Sigmoid colon (tissue), 7 donors: ENCODE data around the gene ATP11B. TPM values are rescaled to one million over a fixed set of nuclear protein-coding genes. Genes with fewer than 3 reads are reported as not detected.

ENCODE experiments used
- DNase-seq: peaks from one replicate; pipeline ENCODE4 v3.0.0-alpha.2; 2019
- H3K27ac ChIP-seq, 4 donors: fragments of 200-600 bp; sonication (generic); one replicate each; pipeline ENCODE4 v1.5.1; 2016 to 2019; ENCODE audit warnings: mild to moderate bottlenecking in 1 of 4
- H3K27me3 ChIP-seq, 3 donors: fragments of 200-600 bp; sonication (generic); one replicate each; pipeline ENCODE4 v1.5.1; 2019; ENCODE audit warnings: mild to moderate bottlenecking in 1 of 3
- H3K36me3 ChIP-seq, 4 donors: fragments of 200-600 bp; sonication (generic); one replicate each; pipeline ENCODE4 v1.5.1; 2016 to 2019
- H3K4me1 ChIP-seq, 4 donors: fragments of 200-600 bp; sonication (generic); one replicate each; pipeline ENCODE4 v1.5.1; 2017 to 2019
- H3K4me3 ChIP-seq, 4 donors: fragments of 200-600 bp; sonication (generic); one replicate each; pipeline ENCODE4 v1.5.1; 2017 to 2019; ENCODE audit warnings: mild to moderate bottlenecking in 2 of 4, moderate library complexity in 1 of 4
- H3K9me3 ChIP-seq, 4 donors: fragments of 200-600 bp in 3 of 4; sonication (generic) in 3 of 4; one replicate each; pipeline versions ENCODE4 v1.5.1 to v1.6.1; 2013 to 2019
- EP300 ChIP-seq, 4 donors: sonication (generic); formaldehyde crosslinking; IDR thresholded peaks; one replicate each; pipeline ENCODE4 v1.6.1; 2017; ENCODE audit warnings: antibody characterized with exemption in 4 of 4
- POLR2A ChIP-seq, 2 donors: fragments of 450-650 bp; IDR thresholded peaks; one replicate each; pipeline ENCODE4 v1.6.1; 2016; ENCODE audit warnings: antibody characterized with exemption in 2 of 2, mild to moderate bottlenecking in 2 of 2, moderate library complexity in 2 of 2
- POLR2AphosphoS5 ChIP-seq, 4 donors: sonication (generic); formaldehyde crosslinking; IDR thresholded peaks; one replicate each; pipeline ENCODE4 v1.6.1; 2017; ENCODE audit warnings: antibody characterized with exemption in 4 of 4
- WGBS, 2 donors: extraction: QIAGEN DNeasy Blood & Tissue Kit; methylation state at CpG; one replicate each; pipeline ENCODE4 v1.1.7; 2013; 5-methylcytosine and 5-hydroxymethylcytosine counted together
- intact Hi-C: fragments of 100-400 bp; cut with DNase I; formaldehyde crosslinking; loops from one replicate; pipeline ENCODE4 v1.15.1; 2023
- polyA plus RNA-seq, 3 donors: library from polyadenylated mRNA; stranded (reverse); fragments of 200-250 nt; gene quantifications; one replicate each; pipeline ENCODE4 v1.2.3, GENCODE V29; 2013
- total RNA-seq, 4 donors: library from RNA; depleted of rRNA; stranded (reverse); fragments of >200 nt; gene quantifications; one replicate each; pipeline ENCODE4 v1.1.0, GENCODE V29; 2016
- TF ChIP-seq, protein P1 (sequence below), 4 experiments: fragments of 450-650 bp in 3 of 4; fragments of 200-600 bp in 1 of 4; IDR thresholded peaks; one replicate each; pipeline ENCODE4 v1.5.1; 2016 to 2019; ENCODE audit warnings: antibody characterized with exemption in 4 of 4, mild to moderate bottlenecking in 3 of 4, moderate library complexity in 2 of 4
- donor health status: healthy with polysubstance abuse.
- donor health status: Bipolar disorder and iron deficiency.
- donor health status: healthy.

Gene ATP11B
- total and polyA plus RNA-seq, 7 donors: 6.7 to 69.9 (median 41.8) TPM

DNA sequence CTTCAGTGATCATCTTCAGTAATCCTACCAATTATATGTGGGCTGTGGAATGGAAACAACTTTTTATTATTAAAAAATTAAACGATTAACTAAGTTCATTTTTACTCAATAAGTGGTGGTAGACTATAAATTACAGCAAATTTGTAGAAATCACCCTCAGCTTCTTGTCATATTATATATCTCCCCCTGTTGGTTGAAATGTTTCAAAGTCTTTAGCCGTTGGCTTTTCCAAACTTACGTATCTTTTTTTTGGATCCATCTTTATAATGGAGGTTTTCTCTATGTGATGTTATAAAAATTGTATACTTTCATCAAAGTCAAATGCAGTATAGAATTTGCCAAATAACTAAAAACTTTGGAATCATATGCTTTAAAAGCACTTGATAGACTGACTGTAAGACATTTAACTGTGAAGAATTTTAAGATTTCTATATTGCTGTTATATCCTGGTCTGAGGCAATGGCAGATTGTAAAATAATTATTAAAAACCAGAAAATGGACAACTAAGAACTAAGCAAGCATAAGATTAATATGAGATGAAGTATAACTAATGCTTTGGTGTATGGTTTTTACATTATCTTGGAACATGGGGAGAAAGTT lies 44.7 kb downstream of the ATP11B start:
- Histone ChIP-seq H3K4me1 (no peaks in the 10 kb centered on the region), H3K4me3 (no peak overlapping the region), H3K36me3 (peaks cover 0 to 77% (median 9%) of the 10 kb centered on the region in 4 donors), H3K27ac (no peak overlapping the region), H3K27me3 (no peaks in the 10 kb centered on the region), H3K9me3 (no peaks in the 10 kb centered on the region)
- intact Hi-C loops: loop anchor here (5.0 kb wide), 1 partner anchor 126 kb away; no protein-coding TSS in a partner anchor
- DNase-seq: no peak
- TF ChIP-seq, protein P1, sequence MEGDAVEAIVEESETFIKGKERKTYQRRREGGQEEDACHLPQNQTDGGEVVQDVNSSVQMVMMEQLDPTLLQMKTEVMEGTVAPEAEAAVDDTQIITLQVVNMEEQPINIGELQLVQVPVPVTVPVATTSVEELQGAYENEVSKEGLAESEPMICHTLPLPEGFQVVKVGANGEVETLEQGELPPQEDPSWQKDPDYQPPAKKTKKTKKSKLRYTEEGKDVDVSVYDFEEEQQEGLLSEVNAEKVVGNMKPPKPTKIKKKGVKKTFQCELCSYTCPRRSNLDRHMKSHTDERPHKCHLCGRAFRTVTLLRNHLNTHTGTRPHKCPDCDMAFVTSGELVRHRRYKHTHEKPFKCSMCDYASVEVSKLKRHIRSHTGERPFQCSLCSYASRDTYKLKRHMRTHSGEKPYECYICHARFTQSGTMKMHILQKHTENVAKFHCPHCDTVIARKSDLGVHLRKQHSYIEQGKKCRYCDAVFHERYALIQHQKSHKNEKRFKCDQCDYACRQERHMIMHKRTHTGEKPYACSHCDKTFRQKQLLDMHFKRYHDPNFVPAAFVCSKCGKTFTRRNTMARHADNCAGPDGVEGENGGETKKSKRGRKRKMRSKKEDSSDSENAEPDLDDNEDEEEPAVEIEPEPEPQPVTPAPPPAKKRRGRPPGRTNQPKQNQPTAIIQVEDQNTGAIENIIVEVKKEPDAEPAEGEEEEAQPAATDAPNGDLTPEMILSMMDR (IDR thresholded peaks at IDR 0.05): peak in 3 of 4 experiments; percentile 21 to 44 (median 32)
- TF ChIP-seq POLR2A (IDR thresholded peaks at IDR 0.05): no peak
- no peak for TF ChIP-seq POLR2AphosphoS5 (IDR thresholded peaks at IDR 0.05)
- TF ChIP-seq EP300 (IDR thresholded peaks at IDR 0.05): no peak
- WGBS, 2 donors: 16 to 53% methylated on average over 3 of the region's 3 CpGs

DNA sequence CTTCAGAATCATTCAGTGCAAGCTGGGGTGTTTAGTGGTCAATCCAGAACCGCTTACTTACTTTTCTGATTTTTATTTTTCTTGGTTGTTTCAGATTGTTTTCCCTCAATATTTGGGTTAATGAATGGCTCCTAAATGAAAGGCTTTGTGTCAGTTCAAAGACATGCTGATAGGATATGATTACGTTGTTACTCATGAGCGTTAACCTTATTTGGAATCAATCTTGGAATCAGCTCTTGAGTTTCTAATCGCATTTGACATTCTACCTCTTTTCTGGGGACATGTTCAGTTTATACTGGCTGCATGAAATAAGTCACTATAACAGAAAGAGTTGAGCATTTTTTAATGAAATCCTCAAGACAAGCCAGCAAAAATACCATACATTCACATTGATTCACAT lies 50.2 kb downstream of the ATP11B start:
- H3K27me3 ChIP-seq: no peaks in the 10 kb centered on the region
- no peak overlapping the region for H3K27ac ChIP-seq
- no peak overlapping the region for H3K4me3 ChIP-seq
- 94 to 95% methylated on average over 4 of the region's 4 CpGs for WGBS, 2 donors
- no peaks in the 10 kb centered on the region for H3K9me3 ChIP-seq
- no peak for DNase-seq
- TF ChIP-seq POLR2A (IDR thresholded peaks at IDR 0.05) (no peak), POLR2AphosphoS5 (IDR thresholded peaks at IDR 0.05) (no peak), EP300 (IDR thresholded peaks at IDR 0.05) (no peak)
- TF ChIP-seq, protein P1 (IDR thresholded peaks at IDR 0.05): no peak
- peaks cover 0 to 90% (median 16%) of the 10 kb centered on the region in 4 donors for H3K36me3 ChIP-seq
- H3K4me1 ChIP-seq: no peaks in the 10 kb centered on the region
- intact Hi-C loops: no loop called here

DNA sequence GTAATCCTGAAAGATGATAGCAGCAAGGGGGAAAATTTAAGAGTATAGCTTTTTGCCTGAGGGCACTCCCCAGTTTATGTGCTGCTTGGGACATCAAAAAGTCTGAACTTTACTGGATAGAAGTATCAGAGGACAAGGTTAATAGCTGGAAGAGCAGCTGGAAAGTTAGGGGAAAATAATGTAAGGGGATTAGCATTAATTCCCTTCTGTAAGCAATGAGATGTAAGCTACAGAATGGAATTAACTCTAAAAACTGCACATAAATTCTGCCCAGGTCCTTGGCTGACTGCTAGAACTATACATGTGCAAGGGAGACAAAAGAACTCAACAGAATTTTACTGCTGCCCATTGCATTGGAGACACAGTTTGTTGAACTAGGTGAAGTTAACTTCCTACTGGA lies 55.6 kb downstream of the ATP11B start:
- no peaks in the 10 kb centered on the region for H3K27me3 ChIP-seq
- no peak overlapping the region for H3K27ac ChIP-seq
- TF ChIP-seq POLR2A (IDR thresholded peaks at IDR 0.05) (no peak), POLR2AphosphoS5 (IDR thresholded peaks at IDR 0.05) (no peak), EP300 (IDR thresholded peaks at IDR 0.05) (no peak)
- TF ChIP-seq, protein P1 (IDR thresholded peaks at IDR 0.05): no peak
- H3K9me3 ChIP-seq: no peaks in the 10 kb centered on the region
- peaks cover 8 to 94% (median 26%) of the 10 kb centered on the region in 4 donors for H3K36me3 ChIP-seq
- no peak for DNase-seq
- H3K4me3 ChIP-seq: no peak overlapping the region
- no peaks in the 10 kb centered on the region for H3K4me1 ChIP-seq
- intact Hi-C loops: no loop called here

DNA sequence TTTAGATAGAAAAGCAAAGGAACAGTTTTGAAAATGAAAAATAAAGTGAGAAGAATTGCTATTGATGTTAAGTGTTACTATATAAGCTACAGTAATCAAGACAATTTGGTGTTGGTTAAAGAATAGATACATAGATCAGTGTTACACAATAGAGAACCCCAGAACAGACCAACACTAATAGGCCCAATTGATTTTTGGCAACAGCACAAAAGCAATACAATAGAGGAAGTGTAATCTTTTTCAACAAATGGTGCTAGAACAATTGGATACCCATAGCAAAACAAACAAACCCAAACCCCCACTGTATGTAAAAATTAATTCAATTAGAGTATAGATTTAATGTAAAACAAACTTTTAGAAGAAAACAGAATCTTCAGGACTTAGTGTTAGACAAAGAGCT lies 61.8 kb downstream of the ATP11B start:
- Histone ChIP-seq H3K36me3 (peaks cover 0 to 74% (median 16%) of the 10 kb centered on the region in 4 donors), H3K27ac (no peak overlapping the region), H3K4me1 (no peaks in the 10 kb centered on the region), H3K27me3 (no peaks in the 10 kb centered on the region), H3K4me3 (no peak overlapping the region), H3K9me3 (no peaks in the 10 kb centered on the region)
- TF ChIP-seq POLR2AphosphoS5 (IDR thresholded peaks at IDR 0.05) (no peak), EP300 (IDR thresholded peaks at IDR 0.05) (no peak), POLR2A (IDR thresholded peaks at IDR 0.05) (no peak)
- TF ChIP-seq, protein P1 (IDR thresholded peaks at IDR 0.05): no peak
- DNase-seq: no peak
- intact Hi-C loops: no loop called here

DNA sequence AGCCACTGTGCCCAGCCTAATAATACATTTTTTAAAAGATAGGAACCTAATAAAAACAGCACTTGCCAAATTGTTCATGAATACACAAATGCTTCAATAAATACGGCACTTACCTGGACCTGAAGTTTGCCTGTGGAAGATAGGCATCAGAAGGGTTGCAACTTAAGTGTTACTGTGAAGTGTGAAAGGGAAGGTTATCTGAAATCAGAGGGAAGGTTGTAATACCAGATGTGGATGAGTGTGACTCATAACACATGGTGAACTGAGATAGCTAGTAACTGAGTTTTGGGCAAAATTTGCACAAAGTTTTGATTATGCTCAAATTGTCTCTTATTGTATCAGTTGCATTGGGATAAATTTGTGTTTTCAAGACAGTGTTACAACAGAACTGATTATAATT lies 68.0 kb downstream of the ATP11B start:
- intact Hi-C loops: no loop called here
- no peak for TF ChIP-seq POLR2AphosphoS5 (IDR thresholded peaks at IDR 0.05)
- no peak for TF ChIP-seq EP300 (IDR thresholded peaks at IDR 0.05)
- TF ChIP-seq, protein P1 (IDR thresholded peaks at IDR 0.05): no peak
- no peak for TF ChIP-seq POLR2A (IDR thresholded peaks at IDR 0.05)
- H3K36me3 ChIP-seq: peaks cover 0 to 67% (median 12%) of the 10 kb centered on the region in 4 donors

More for the DNA sequence above, 68.0 kb downstream of the ATP11B start:
- H3K9me3 ChIP-seq: no peaks in the 10 kb centered on the region
- no peak overlapping the region for H3K27ac ChIP-seq
- no peaks in the 10 kb centered on the region for H3K4me1 ChIP-seq
- no peaks in the 10 kb centered on the region for H3K27me3 ChIP-seq
- WGBS, 2 donors: 95 to 98% methylated on average over 1 of the region's 1 CpG
- no peak for DNase-seq
- no peak overlapping the region for H3K4me3 ChIP-seq
